ENCODE data around the gene STAM.

Gene STAM

DNA sequence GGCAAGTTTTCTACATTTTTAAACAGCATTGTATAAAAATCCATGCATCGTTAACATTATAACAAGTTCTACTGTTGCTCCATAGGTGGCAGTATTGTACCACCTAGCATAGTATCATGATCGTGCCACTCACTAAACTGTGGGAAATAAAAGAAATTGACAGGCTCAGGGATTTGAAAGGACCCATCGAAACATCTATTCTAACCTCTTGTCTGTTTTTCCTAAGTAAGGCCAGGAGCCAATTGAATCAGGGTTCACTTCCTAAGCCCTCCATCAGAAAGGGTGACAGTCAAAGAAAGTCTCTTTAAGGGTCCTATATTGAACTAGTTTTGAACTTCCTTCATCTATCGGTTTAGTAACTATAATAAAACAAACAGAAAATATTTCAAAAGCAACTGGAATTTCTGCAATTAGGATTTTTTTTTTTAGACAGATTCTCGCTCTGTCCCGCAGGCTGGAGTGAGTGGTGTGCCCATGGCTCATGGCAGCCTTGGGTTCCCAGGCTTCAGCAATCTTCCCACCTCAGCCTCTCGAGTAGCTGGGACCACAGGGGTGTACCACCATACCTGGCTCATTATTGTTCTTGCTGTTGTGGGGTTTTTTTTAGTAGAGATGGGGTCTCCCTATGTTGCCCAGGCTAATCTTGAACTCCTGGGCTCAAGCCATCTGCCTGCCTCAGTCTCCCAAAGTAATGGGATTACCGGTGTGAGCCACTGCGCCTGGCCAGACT is 36.2 kb upstream of the STAM start (continued):
- TF ChIP-seq, protein P1, sequence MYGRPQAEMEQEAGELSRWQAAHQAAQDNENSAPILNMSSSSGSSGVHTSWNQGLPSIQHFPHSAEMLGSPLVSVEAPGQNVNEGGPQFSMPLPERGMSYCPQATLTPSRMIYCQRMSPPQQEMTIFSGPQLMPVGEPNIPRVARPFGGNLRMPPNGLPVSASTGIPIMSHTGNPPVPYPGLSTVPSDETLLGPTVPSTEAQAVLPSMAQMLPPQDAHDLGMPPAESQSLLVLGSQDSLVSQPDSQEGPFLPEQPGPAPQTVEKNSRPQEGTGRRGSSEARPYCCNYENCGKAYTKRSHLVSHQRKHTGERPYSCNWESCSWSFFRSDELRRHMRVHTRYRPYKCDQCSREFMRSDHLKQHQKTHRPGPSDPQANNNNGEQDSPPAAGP (tag by site-specific recombination; IDR thresholded peaks at IDR 0.05): no peak
- TF ChIP-seq ZNF416 (tag by site-specific recombination; IDR thresholded peaks at IDR 0.05) (no peak), SETDB1 (IDR thresholded peaks at IDR 0.05; ENCODE audit: insufficient read length, low read length) (no peak), ZNF776 (tag by site-specific recombination; IDR thresholded peaks at IDR 0.05; ENCODE audit: borderline replicate concordance) (no peak), ZBTB1 (tag by site-specific recombination; IDR thresholded peaks at IDR 0.05) (no peak), GLIS2 (tag by site-specific recombination; IDR thresholded peaks at IDR 0.05) (no peak), ZBTB17 (tag by site-specific recombination; IDR thresholded peaks at IDR 0.05) (peak; percentile 31; the same call in 1 of the 2 replicates), ZNF132 (tag by site-specific recombination; IDR thresholded peaks at IDR 0.05; ENCODE audit: borderline replicate concordance) (no peak), ZNF24 (tag by site-specific recombination; IDR thresholded peaks at IDR 0.05) (no peak), ZNF548 (tag by site-specific recombination; IDR thresholded peaks at IDR 0.05) (no peak), ZNF510 (tag by site-specific recombination; IDR thresholded peaks at IDR 0.05; ENCODE audit: insufficient replicate concordance) (no peak), ZNF530 (tag by site-specific recombination; IDR thresholded peaks at IDR 0.05; ENCODE audit: low read depth) (no peak), ZNF596 (tag by site-specific recombination; IDR thresholded peaks at IDR 0.05) (no peak), ZNF214 (tag by site-specific recombination; IDR thresholded peaks at IDR 0.05; ENCODE audit: borderline replicate concordance) (no peak), ZNF311 (tag by site-specific recombination; IDR thresholded peaks at IDR 0.05; ENCODE audit: borderline replicate concordance) (no peak), ZNF600 (tag by site-specific recombination; IDR thresholded peaks at IDR 0.05) (no peak), ZNF335 (tag by site-specific recombination; conservative IDR thresholded peaks at IDR 0.05) (no peak), ZFP3 (tag by site-specific recombination; IDR thresholded peaks at IDR 0.05; ENCODE audit: low read depth) (no peak), ZNF670 (tag by site-specific recombination; IDR thresholded peaks at IDR 0.05; ENCODE audit: low read depth) (no peak), SALL2 (tag by site-specific recombination; IDR thresholded peaks at IDR 0.05; ENCODE audit: borderline replicate concordance) (no peak), ZNF768 (tag by site-specific recombination; IDR thresholded peaks at IDR 0.05) (no peak)
- TF ChIP-seq, protein P2, sequence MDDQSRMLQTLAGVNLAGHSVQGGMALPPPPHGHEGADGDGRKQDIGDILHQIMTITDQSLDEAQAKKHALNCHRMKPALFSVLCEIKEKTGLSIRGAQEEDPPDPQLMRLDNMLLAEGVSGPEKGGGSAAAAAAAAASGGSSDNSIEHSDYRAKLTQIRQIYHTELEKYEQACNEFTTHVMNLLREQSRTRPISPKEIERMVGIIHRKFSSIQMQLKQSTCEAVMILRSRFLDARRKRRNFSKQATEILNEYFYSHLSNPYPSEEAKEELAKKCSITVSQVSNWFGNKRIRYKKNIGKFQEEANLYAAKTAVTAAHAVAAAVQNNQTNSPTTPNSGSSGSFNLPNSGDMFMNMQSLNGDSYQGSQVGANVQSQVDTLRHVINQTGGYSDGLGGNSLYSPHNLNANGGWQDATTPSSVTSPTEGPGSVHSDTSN (CRISPR knock-in tag; IDR thresholded peaks at IDR 0.05): no peak
- TF ChIP-seq, protein P3, sequence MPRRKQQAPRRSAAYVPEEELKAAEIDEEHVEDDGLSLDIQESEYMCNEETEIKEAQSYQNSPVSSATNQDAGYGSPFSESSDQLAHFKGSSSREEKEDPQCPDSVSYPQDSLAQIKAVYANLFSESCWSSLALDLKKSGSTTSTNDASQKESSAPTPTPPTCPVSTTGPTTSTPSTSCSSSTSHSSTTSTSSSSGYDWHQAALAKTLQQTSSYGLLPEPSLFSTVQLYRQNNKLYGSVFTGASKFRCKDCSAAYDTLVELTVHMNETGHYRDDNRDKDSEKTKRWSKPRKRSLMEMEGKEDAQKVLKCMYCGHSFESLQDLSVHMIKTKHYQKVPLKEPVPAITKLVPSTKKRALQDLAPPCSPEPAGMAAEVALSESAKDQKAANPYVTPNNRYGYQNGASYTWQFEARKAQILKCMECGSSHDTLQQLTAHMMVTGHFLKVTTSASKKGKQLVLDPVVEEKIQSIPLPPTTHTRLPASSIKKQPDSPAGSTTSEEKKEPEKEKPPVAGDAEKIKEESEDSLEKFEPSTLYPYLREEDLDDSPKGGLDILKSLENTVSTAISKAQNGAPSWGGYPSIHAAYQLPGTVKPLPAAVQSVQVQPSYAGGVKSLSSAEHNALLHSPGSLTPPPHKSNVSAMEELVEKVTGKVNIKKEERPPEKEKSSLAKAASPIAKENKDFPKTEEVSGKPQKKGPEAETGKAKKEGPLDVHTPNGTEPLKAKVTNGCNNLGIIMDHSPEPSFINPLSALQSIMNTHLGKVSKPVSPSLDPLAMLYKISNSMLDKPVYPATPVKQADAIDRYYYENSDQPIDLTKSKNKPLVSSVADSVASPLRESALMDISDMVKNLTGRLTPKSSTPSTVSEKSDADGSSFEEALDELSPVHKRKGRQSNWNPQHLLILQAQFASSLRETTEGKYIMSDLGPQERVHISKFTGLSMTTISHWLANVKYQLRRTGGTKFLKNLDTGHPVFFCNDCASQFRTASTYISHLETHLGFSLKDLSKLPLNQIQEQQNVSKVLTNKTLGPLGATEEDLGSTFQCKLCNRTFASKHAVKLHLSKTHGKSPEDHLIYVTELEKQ (tag by site-specific recombination; IDR thresholded peaks at IDR 0.05; ENCODE audit: borderline replicate concordance): no peak
- TF ChIP-seq, protein P4, sequence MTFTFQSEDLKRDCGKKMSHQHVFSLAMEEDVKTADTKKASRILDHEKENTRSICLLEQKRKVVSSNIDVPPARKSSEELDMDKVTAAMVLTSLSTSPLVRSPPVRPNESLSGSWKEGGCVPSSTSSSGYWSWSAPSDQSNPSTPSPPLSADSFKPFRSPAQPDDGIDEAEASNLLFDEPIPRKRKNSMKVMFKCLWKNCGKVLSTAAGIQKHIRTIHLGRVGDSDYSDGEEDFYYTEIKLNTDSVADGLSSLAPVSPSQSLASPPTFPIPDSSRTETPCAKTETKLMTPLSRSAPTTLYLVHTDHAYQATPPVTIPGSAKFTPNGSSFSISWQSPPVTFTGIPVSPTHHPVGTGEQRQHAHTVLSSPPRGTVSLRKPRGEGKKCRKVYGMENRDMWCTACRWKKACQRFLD (tag by site-specific recombination; IDR thresholded peaks at IDR 0.05): no peak
- TF ChIP-seq, protein P5, sequence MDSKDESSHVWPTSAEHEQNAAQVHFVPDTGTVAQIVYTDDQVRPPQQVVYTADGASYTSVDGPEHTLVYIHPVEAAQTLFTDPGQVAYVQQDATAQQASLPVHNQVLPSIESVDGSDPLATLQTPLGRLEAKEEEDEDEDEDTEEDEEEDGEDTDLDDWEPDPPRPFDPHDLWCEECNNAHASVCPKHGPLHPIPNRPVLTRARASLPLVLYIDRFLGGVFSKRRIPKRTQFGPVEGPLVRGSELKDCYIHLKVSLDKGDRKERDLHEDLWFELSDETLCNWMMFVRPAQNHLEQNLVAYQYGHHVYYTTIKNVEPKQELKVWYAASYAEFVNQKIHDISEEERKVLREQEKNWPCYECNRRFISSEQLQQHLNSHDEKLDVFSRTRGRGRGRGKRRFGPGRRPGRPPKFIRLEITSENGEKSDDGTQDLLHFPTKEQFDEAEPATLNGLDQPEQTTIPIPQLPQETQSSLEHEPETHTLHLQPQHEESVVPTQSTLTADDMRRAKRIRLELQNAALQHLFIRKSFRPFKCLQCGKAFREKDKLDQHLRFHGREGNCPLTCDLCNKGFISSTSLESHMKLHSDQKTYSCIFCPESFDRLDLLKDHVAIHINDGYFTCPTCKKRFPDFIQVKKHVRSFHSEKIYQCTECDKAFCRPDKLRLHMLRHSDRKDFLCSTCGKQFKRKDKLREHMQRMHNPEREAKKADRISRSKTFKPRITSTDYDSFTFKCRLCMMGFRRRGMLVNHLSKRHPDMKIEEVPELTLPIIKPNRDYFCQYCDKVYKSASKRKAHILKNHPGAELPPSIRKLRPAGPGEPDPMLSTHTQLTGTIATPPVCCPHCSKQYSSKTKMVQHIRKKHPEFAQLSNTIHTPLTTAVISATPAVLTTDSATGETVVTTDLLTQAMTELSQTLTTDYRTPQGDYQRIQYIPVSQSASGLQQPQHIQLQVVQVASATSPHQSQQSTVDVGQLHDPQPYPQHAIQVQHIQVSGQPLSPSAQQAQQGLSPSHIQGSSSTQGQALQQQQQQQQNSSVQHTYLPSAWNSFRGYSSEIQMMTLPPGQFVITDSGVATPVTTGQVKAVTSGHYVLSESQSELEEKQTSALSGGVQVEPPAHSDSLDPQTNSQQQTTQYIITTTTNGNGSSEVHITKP (tag by site-specific recombination; IDR thresholded peaks at IDR 0.05): no peak
- TF ChIP-seq, protein P6, sequence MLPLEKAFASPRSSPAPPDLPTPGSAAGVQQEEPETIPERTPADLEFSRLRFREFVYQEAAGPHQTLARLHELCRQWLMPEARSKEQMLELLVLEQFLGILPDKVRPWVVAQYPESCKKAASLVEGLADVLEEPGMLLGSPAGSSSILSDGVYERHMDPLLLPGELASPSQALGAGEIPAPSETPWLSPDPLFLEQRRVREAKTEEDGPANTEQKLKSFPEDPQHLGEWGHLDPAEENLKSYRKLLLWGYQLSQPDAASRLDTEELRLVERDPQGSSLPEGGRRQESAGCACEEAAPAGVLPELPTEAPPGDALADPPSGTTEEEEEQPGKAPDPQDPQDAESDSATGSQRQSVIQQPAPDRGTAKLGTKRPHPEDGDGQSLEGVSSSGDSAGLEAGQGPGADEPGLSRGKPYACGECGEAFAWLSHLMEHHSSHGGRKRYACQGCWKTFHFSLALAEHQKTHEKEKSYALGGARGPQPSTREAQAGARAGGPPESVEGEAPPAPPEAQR (tag by site-specific recombination; IDR thresholded peaks at IDR 0.05): no peak
